ENCODE data around the gene TIA1. TPM values are rescaled to one million over a fixed set of nuclear protein-coding genes. Genes with fewer than 3 reads are reported as not detected.
A peak's percentile ranks its signal among the peaks of the same experiment; 100 is the strongest.
"Not testable (repeated sequence)": the region's sequence is repeated elsewhere in the genome, so short reads cannot be mapped to it uniquely, and the experiment has no call there.

The TIA1 gene
- total RNA-seq, 2 experiments from 2014 or later, result 121 to 129 TPM

GRCh38 chr2:70269422-70270302 lies 21.2 kb upstream of the TIA1 start:
- H3K4me2 ChIP-seq (ENCODE audit: low read length); H3K36me3 ChIP-seq (ENCODE audit: insufficient read depth, low read length); intact Hi-C loops (cut with micrococcal nuclease; ENCODE audit: unreplicated experiment); H3K9me3 ChIP-seq (ENCODE audit: low read length); H2AFZ ChIP-seq (ENCODE audit: low read length); H3K4me1 ChIP-seq (ENCODE audit: insufficient read depth, low read length, poor library complexity, severe bottlenecking); H4K20me1 ChIP-seq (ENCODE audit: insufficient read depth, low read length); DNase-seq (ENCODE audit: low spot score); H3K9me2 ChIP-seq (ENCODE audit: insufficient read depth, low read length); BruUV-seq (replicated peaks); H3K79me2 ChIP-seq (ENCODE audit: insufficient read depth, low read depth, low read length); CTCF ChIA-PET (ENCODE audit: unreplicated experiment); H3K4me3 ChIP-seq (ENCODE audit: low read depth, low read length, poor library complexity, severe bottlenecking); H3K27ac ChIP-seq (ENCODE audit: low read depth, low read length, poor library complexity, severe bottlenecking): not testable (repeated sequence)
- POLR2A ChIA-PET, result interaction anchor here (0.6 kb wide), 2 partner anchors 69 to 400 kb away, joined by 3 to 5 read pairs; no protein-coding TSS in a partner anchor

GRCh38 chr2:70266925-70267324 lies 18.5 kb upstream of the TIA1 start:
- DNase-seq (ENCODE audit: low spot score); H3K4me3 ChIP-seq (ENCODE audit: low read depth, low read length, poor library complexity, severe bottlenecking); BruUV-seq (replicated peaks); H2AFZ ChIP-seq (ENCODE audit: low read length); H3K4me2 ChIP-seq (ENCODE audit: low read length); H3K4me1 ChIP-seq (ENCODE audit: insufficient read depth, low read length, poor library complexity, severe bottlenecking); H3K27ac ChIP-seq (ENCODE audit: low read depth, low read length, poor library complexity, severe bottlenecking); CTCF ChIA-PET (ENCODE audit: unreplicated experiment); H3K79me2 ChIP-seq (ENCODE audit: insufficient read depth, low read depth, low read length); H3K9me2 ChIP-seq (ENCODE audit: insufficient read depth, low read length); H4K20me1 ChIP-seq (ENCODE audit: insufficient read depth, low read length); POLR2A ChIA-PET; H3K9me3 ChIP-seq (ENCODE audit: low read length); intact Hi-C loops (cut with micrococcal nuclease; ENCODE audit: unreplicated experiment); H3K36me3 ChIP-seq (ENCODE audit: insufficient read depth, low read length): not testable (repeated sequence)

GRCh38 chr2:70261501-70261900 lies 13.1 kb upstream of the TIA1 start:
- H3K4me2 ChIP-seq (ENCODE audit: low read length), result no peak overlapping the region
- H3K9me2 ChIP-seq (ENCODE audit: insufficient read depth, low read length), result no peaks in the 10 kb centered on the region
- POLR2A ChIA-PET, result interaction anchor here (0.6 to 1.5 kb wide), 4 partner anchors 22 to 640 kb away, joined by 3 to 6 read pairs (median 4); partner anchors contain the start of gene SNRPG
- DNase-seq (ENCODE audit: low spot score), result peak; percentile 29
- peaks cover 14% of the 10 kb centered on the region for H3K4me1 ChIP-seq (ENCODE audit: insufficient read depth, low read length, poor library complexity, severe bottlenecking)
- no peak overlapping the region for H2AFZ ChIP-seq (ENCODE audit: low read length)
- H3K27ac ChIP-seq (ENCODE audit: low read depth, low read length, poor library complexity, severe bottlenecking), result no peak overlapping the region
- H4K20me1 ChIP-seq (ENCODE audit: insufficient read depth, low read length), result no peaks in the 10 kb centered on the region
- CTCF ChIA-PET (ENCODE audit: unreplicated experiment), result interaction anchor here (0.8 kb wide), 1 partner anchor 43 kb away, joined by 4 read pairs; no protein-coding TSS in a partner anchor
- intact Hi-C loops (cut with micrococcal nuclease; ENCODE audit: unreplicated experiment), result no loop called here
- H3K79me2 ChIP-seq (ENCODE audit: insufficient read depth, low read depth, low read length), result no peaks in the 10 kb centered on the region
- BruUV-seq (replicated peaks), result TSS peak; percentile 55
- no peak overlapping the region for H3K4me3 ChIP-seq (ENCODE audit: low read depth, low read length, poor library complexity, severe bottlenecking)
- no peaks in the 10 kb centered on the region for H3K9me3 ChIP-seq (ENCODE audit: low read length)
- TF ChIP-seq CTCF (conservative IDR thresholded peaks at IDR 0.05; ENCODE audit: low read length) (0 out of 2 replicates have a peak, but pooled peaks have one; percentile 46), EZH2phosphoT487 (IDR thresholded peaks at IDR 0.05; ENCODE audit: borderline replicate concordance, low read depth, low read length) (no peak)
- H3K36me3 ChIP-seq (ENCODE audit: insufficient read depth, low read length), result no peaks in the 10 kb centered on the region
